HG03439 (cell line): ENCODE results near the gene UCHL3.
A peak's percentile ranks its signal among the peaks of the same experiment; 100 is the strongest.

Source experiments
- ATAC-seq: cut with Tn5 transposase; IDR thresholded peaks from one replicate; pipeline ENCODE4 v1.9.1; 2021; ENCODE audit warnings: mild to moderate bottlenecking, moderate library complexity; ENCODE audit not compliant: unreplicated experiment

Gene UCHL3

GRCh38 chr13:75549262-75550158, at the start of gene UCHL3:
Gene UCHL3, plus strand, starts transcription at chr13:75549791. Its CDS starts 30 bp downstream, at chr13:75549821.
- ATAC-seq: peak; percentile 98

- no peak for ATAC-seq
These were observed 44.3 kb upstream of the UCHL3 start for GRCh38 chr13:75505327-75505726.

GRCh38 chr13:75506018-75506417, 43.6 kb upstream of the UCHL3 start:
- ATAC-seq: no peak

- no peak for ATAC-seq
These were observed 42.3 kb upstream of the UCHL3 start for GRCh38 chr13:75507027-75508001.

- no peak for ATAC-seq
These were observed 41.5 kb upstream of the UCHL3 start for GRCh38 chr13:75508002-75508548.

- ATAC-seq: no peak
These were observed 38.5 kb upstream of the UCHL3 start for GRCh38 chr13:75511051-75511625.

- peak; percentile 78 for ATAC-seq
These were observed 37.3 kb upstream of the UCHL3 start for GRCh38 chr13:75512253-75512652.

- no peak for ATAC-seq
These were observed 36.3 kb upstream of the UCHL3 start for GRCh38 chr13:75513271-75513670.

- ATAC-seq: no peak
These were observed 35.3 kb upstream of the UCHL3 start for GRCh38 chr13:75514080-75514995.

- ATAC-seq: no peak
These were observed 31.0 kb upstream of the UCHL3 start for GRCh38 chr13:75518439-75519088.

GRCh38 chr13:75521956-75522355, 27.6 kb upstream of the UCHL3 start:
- ATAC-seq: no peak

- ATAC-seq: no peak
These were observed 19.0 kb upstream of the UCHL3 start for GRCh38 chr13:75530549-75530961.

GRCh38 chr13:75533861-75534260, 15.7 kb upstream of the UCHL3 start:
- ATAC-seq: no peak

- peak; percentile 99 for ATAC-seq
These were observed 11.9 kb upstream of the UCHL3 start, which contains the start of gene COMMD6 for GRCh38 chr13:75537401-75538365. Gene COMMD6, minus strand, starts transcription at chr13:75537841. Its CDS starts 36 bp downstream, at chr13:75537805.

- no peak for ATAC-seq
These were observed 8.3 kb upstream of the UCHL3 start for GRCh38 chr13:75541287-75541686.

GRCh38 chr13:75541961-75542360, 7.6 kb upstream of the UCHL3 start:
- no peak for ATAC-seq

GRCh38 chr13:75544681-75545330, 4.8 kb upstream of the UCHL3 start:
- no peak for ATAC-seq
